ENCODE data around the gene SOCS3.
"Not testable (repeated sequence)": the region's sequence is repeated elsewhere in the genome, so short reads cannot be mapped to it uniquely, and the experiment has no call there.

SOCS3 gene

DNA sequence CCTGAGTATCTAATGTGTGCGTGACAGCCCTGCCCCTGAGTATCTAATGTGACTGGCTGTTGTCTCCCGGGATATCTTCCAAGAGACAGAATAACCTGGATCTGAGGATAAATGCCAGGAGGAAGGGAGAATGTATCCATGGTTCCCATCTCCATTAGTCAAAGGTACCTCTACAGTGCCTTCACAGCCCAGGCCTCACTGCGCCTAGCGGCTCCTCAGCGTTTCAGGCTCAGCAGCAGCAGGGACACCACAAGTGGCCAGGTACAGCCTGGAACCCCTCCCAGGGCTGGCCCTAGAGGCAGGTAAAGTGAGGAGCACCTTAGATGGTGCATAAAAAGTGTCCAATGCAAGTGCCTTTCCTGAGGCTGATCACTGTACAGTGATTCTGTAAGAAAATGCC lies 32.0 kb downstream of the SOCS3 start:
- no peak for DNase-seq

DNA sequence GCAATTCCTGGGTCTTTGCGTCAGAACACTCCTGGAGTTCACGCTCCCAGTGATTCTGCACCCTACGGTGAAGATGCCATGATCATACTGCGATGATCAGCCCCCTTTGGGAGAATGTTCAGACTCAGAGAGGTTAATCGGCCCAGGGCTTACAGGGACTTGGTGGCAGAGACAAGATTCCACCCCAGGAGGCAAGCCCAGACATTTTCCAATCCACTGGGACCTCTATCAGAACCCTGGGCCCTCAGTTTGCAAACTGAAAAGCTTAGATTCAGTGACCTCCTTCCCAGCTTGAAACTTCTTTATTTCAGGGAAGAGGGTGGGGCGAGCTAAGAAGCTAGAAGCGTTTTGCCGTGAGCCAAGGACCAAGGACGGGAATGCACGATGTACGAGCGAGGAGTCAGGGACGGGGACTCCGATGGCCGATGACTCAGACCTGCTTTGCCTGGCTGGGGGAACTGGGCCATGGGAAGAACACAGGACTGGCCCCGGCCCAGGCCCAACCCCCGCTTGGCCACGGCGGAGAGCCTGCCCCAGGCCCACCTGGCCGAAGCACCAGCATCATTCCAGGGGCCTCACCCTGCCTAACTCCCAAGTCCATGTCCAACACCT lies 34.7 kb downstream of the SOCS3 start:
- no peak for DNase-seq

DNA sequence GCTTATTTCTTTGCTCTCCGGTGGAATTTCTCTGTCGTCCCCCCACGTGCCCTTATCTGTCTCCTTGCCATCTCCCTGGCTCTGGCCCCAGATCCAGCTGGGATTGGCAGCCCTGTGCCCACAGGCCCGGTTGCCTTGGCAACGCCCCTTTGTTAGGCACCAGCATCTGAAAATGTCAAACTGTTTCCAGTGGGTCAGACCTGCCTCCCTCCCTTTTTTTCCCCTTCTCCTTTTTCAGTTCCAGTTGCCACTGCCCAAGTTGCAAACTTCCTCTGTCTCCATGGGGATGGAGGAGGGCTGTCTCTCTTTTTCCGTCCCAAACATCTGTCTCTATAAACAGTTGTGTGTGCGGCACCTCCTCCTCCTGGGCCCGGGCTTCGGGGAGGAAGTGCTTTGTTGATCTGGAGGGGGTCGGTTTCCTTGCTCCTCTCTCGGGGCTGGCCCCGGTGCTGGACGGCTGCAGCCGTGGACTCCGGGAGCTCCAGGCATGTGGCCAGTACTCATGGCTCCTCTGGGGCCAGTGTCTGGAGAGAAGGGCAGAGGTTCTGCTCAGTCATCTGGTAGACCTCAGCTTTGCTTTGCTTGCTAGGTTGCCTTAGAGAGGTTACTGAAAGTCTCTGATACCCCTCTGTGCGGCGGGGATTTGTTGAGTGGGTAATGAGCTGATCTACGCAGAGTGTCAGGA lies 35.3 kb downstream of the SOCS3 start:
- peak; percentile 45 for DNase-seq

DNA sequence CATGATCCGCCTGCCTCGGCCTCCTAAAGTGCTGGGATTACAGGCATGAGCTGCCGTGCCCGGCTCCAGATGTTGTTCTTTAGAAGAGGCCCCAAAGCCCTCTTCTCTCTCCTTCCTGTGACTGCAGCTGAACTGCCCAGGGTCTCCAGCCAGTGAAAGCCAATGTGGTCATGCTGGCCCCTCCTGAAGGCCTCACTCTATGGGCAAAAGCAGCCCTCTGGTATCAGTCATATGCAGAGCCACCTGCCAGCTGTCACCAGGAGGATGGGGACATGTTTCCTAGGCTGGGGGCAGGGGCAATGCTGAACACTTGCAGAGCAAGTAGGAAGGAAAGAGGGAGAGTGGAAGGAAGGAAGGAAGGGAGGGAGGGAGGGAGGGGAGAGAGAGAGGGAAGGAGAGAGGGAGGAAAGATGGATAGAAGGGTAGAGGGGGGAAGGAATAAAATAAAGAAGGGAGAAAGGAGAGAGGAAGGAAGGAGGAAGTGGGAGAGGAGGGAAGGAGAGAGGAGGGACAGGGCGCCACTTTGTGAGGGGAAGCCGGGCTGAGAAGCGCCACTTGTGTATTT lies 36.0 kb downstream of the SOCS3 start:
- DNase-seq = no peak

DNA sequence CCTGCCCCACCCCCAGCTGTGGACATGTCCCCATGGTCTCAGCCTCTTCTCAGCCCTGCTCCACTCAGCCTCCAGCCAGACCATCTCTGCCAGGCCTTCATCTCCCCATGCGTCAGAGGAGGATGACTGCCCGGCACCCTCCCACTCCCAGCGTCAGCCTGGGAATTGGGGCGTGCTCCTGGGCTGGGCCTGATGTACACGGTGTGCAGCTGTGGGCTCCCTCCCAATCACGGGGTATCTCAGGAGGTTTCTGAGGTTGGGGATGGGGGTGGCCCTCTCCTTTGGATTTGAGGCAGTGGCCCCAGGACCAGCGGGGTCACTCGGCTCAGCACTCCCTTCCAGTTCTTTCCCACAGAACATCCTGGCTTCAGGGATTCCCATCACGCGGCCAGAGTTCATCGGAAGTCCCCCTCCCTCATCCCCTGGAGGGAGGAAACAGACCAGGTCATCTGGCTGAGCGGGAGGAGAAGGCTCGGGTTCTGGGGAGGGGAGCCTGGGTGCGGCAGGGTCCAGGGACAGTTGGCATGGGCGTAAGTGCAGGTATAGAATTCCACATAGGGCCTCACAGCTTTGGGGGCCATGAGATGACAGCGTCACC lies 36.9 kb downstream of the SOCS3 start:
- no peak for DNase-seq

DNA sequence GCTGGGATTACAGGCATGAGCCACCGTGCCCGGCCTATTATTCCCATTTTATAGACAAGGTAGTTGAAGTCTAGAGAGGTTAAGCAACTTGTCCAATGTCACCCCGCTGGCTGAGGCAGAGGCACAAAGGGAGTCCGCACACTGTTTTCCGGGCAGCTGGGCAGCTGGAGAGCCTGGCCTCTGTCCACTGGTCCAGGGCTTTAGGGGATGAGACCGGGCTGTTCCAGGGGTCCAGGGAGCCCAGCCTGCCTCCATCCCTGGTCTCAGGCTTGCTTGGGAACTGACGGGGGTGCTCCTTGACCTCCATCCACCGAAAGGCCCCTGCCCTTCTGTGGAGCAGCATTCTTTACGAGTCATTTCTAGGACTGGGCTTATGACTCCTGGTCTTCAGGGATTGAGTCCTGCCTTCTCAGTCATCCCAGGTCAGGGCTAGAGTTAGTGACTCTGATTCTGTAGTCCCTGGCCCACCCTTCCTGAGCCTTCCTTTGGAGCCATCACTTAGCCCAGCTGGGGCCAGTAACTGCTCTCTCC lies 37.5 kb downstream of the SOCS3 start:
- no peak for DNase-seq

- no peak for DNase-seq
These were observed 41.0 kb downstream of the SOCS3 start for GRCh38 chr17:78318843-78319242.

- no peak for DNase-seq
These were observed 41.5 kb downstream of the SOCS3 start for GRCh38 chr17:78318407-78318806.

DNA sequence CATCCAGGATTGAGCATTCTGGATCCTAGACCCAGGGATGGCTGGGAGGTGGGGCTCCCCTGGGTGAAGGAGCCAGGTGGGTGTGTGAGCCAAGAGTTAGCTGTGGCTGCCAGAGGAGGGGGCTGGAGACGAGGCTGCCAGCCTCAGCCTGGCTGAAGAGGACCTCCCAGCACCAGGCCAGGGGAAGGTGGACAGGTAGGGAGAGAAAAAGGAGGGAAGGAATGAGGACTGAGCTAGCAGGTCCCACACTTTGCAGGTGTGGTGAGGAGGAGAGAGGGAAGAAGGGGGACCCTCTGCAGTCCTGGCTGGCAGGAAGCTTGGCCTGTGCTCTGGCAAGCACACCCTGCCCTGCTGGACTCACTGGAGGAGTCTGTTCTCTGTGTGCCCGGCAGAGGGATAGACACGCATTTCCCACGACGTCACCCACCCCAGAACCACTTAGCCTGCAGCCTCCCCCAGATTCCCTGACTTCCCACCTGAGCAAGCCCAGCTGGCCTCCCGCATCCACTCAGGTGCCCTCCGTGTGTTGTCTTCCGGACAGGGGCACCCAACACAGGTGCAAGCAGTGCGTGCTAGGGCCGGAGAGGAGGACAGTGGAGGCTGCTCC lies 42.0 kb downstream of the SOCS3 start:
- DNase-seq = no peak

- DNase-seq = no peak
These were observed 42.7 kb downstream of the SOCS3 start for GRCh38 chr17:78316867-78317789.

GRCh38 chr17:78316115-78316866 lies 43.6 kb downstream of the SOCS3 start:
- no peak for DNase-seq

DNA sequence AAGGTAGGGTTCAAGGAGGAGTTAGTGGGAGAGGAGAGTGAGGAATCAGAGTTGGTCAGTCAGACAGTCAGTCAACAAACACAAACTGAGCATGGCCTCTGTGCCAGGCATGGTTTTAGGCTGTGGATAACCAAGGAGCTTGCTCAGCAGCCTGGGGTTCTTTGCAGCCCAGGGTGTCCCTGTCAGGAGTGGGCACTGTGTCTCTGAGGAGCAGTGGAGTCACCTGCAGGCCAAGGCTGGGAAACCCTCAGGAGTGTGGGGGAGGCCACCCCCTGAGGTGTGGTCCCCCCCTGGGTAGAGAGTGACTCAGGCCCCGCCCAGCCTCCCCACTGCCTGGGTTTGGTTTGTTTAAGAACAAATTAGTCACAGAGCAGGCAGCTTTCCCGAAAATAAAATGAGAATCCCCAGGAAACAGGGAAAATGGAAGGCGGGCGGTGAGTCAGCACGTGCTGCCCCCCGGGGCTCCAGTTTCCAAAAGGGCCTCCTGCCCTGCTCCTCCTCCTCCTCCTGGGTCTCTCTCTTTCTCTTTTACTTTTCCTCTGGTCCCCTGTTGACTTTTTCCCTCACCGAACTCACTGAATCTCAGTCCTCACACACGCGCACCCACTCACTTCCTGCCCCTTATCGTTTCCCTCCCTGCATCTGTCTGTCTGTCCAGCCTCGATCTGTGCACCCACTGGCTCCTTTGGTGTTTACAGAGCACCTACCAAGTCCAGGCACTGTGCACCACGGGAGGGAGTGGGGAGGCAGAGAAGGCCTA lies 44.3 kb downstream of the SOCS3 start:
- DNase-seq = peak; percentile 33

DNA sequence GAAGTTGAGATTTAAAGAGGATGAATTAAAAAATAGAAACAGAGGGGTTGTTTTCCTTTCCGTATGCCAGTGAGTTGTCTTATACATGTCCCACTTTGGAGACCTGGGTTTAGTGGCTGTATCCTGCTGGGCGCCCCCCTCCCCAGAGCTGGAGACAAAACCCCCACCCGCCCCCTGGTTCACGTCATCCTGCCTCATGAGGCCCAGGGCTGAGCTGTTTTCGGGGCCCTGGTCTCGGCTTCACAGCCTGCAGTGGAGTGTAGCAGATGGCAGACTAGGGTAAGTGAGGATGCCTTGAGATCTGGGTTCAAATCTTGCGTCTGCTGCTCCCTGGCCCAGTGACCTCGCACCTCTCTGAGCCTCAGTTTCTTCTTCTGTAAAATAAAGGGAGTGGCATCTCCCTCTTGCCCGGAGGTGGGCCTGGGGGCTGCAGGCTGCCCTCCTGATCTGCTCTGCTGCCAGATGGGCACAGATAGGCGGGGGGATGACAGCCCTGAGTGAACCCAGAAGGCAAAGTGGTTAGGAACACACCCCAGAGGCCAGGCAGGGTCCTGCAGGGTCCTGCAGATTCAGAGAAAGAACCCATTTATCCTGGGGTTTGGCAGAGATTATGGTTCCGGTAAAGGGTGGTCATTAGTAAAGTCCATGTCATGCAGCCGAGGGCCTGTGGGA lies 45.1 kb downstream of the SOCS3 start:
- DNase-seq = no peak

DNA sequence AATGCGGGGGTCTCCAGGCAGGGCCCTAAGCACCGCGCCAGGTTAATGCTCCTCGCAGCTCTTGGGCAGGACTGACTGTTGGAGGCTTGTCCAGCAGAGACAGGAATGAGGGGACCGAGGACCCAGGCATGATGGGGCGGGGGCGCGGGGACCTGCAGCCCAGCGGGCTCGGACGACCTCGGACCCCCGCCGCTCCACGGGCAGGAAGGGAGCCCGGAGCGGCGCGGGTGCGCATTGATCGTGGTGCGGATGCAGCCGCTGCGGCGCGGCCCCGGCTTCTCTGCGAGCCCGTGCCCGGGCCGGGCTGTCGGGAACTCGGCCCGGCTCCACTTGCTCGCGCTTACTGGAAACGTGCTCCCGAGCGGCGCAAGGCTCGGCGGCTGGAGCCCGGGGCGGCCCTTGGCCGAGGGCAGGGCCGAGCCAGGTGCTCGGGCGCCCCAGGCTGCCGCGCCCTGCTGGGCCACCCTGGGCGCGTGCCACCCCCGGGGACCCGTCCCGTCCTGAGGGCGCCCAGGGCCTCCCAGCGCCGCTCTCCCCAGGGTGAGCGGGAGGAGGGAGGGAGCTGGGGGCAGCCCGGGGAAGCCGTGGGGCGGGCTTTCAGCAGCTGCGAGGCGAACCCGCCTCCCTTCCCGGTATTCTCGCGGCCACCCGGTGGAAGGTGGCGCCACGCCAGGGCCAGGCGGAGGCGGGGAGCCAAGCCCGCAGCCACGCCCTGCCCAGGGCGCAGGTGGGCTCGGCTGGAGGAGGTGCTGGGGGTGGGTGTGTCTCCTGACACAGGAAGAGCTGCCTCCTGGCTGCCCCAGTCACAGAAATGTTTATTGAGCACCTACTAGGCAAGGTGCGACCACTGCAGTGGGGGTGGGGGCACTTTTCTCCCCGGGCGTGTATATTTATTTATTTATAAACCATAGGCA lies 45.9 kb downstream of the SOCS3 start:
- peak; percentile 87 for DNase-seq

DNA sequence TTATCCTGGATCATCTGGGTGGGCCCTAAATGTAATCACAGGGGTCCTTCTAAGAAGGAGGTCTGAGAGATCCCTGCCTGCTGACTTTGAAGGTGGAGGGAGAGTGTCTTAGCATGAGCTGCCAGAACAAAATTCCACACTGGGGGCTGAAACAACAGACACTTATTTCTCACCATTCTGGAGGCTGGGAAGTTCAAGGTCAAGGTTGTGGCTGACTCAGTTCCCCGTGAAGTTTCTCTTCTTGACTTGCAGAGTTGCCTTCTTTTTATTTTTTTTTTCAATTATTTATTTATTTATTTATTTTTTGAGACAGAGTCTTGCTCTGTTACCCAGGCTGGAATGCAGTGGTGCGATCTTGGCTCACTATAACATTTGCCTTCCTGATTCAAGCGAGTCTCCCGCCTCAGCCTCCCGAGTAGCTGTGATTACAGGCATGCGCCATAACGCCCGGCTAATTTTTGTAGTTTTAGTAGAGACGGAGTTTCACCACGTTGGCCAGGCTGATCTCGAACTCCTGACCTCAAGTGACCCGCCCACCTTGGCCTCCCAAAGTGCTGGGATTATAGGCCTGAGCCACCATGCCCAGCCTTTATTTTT lies 50.1 kb downstream of the SOCS3 start:
- DNase-seq = not testable (repeated sequence)

DNA sequence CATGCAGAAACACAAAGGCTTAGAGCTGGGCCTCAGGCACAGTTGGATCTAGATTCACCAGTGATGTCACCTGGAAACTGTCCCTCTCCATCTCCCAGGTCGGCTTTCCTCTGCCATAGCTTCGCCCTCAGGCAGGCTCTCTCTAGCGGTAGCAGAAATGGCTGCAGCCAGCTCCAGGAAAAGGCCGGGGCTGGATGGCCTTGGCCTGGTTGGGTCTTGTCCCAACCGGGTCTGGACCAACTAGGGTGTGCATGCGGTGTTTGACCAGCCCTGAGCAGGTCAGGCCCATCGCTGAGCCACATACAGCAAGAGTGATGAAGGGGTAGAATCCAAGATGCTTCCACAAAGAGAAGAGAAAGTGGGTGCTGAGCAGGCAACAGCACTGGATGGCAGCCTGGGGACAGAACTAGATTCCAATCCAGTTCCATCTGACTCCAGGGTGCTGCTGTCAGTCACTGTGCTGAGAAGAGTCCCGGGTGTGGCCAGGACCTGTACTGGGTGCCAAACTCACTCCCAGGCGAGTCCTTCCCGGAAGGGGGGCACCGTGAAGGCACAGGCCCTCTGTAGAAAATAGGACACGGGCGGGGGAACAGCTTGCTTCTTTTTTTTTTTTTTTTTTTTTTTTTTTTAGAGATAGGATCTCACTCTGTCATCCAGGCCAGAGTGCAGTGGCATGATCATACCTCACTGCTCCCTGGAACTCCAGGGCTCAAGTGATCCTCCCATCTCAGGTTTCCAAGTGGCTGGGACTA lies 51.8 kb downstream of the SOCS3 start:
- DNase-seq = no peak

GRCh38 chr17:78306913-78307312 lies 53.0 kb downstream of the SOCS3 start:
- DNase-seq = no peak
